ENCODE results near the gene DUSP6. TPM values are rescaled to one million over a fixed set of nuclear protein-coding genes. Genes with fewer than 3 reads are reported as not detected.
A peak's percentile ranks its signal among the peaks of the same experiment; 100 is the strongest.

DUSP6 gene
- total RNA-seq, 2 experiments from 2014 or later: 24.8 to 26.1 TPM

DNA sequence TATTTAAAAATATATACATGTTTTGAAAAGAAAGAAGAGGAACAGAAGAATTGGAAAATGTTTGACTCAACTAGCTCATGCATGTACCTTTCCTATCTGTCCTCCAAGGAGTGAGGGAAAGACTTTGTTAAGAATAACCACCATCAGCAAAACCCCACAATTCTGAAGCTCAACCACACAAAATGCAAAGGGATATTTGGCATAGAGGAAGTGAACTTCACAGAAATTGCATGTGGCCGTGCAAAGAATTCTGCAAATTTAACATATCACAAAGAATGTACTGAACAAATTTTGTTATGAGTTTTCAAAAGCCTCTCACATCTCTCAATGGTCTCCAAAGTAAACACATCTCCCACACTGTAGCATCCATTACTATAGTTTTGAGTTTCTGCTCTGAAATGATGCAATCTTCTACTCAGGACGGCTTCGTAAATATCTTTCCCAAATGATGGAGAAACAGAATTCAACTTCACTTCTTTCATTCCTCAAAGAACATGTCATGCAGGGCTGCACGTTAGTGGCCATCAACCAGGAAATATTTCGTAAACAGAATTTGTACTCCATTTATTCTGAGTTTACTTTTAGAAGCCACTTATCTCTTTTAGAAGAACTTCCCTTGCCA, 17.6 kb downstream of the DUSP6 start:
- no peak for DNase-seq
- Mint-ChIP-seq H3K4me3 (no peak overlapping the region), H3K36me3 (ENCODE audit: low read depth) (no peaks in the 10 kb centered on the region), H3K27ac (no peak overlapping the region), H3K9me3 (peaks cover 9% of the 10 kb centered on the region), H3K27me3 (ENCODE audit: low read depth) (no peaks in the 10 kb centered on the region), H3K4me1 (ENCODE audit: low read depth) (peaks cover 15% of the 10 kb centered on the region)
- intact Hi-C loops (cut with micrococcal nuclease): no loop called here
- CTCF ChIA-PET: no interaction called here

DNA sequence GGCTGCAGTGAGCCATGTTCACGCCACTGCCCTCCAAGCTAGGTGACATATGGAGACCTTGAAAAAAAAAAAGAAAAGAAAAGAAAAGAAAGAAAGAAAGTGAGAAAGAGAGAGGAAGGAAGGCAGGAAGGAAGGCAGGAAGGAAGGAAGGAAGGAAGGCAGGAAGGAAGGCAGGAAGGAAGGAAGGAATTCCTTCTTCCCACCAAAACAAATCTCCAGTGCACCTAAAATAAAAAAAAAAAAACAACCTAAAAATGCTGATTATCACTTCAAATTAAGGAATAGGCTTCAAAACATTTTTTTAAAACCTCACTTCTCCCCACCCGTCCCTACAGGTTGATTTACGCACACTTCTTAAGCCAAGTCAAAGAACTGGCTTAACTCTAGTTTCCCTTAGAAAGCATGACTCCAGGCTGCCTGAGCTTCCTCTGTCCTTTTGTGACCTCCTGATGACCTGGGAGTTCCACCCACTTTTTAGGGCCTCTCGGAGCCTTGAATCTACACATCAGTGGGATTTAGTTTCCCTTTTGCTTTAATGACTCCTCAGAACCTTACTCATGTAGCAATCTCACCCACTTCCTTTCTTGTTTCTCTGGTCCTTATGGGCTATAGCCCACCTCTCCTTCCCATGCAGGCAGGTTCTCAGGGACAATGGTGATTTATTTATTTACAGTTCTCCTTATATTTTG, 18.6 kb downstream of the DUSP6 start:
- Mint-ChIP-seq H3K4me1 (ENCODE audit: low read depth) (peaks cover 15% of the 10 kb centered on the region), H3K27me3 (ENCODE audit: low read depth) (no peaks in the 10 kb centered on the region), H3K27ac (peak overlapping the region; percentile 66), H3K36me3 (ENCODE audit: low read depth) (no peaks in the 10 kb centered on the region), H3K9me3 (peaks cover 9% of the 10 kb centered on the region), H3K4me3 (no peak overlapping the region)
- peak; percentile 47 for DNase-seq
- CTCF ChIA-PET: no interaction called here
- intact Hi-C loops (cut with micrococcal nuclease): no loop called here

DNA sequence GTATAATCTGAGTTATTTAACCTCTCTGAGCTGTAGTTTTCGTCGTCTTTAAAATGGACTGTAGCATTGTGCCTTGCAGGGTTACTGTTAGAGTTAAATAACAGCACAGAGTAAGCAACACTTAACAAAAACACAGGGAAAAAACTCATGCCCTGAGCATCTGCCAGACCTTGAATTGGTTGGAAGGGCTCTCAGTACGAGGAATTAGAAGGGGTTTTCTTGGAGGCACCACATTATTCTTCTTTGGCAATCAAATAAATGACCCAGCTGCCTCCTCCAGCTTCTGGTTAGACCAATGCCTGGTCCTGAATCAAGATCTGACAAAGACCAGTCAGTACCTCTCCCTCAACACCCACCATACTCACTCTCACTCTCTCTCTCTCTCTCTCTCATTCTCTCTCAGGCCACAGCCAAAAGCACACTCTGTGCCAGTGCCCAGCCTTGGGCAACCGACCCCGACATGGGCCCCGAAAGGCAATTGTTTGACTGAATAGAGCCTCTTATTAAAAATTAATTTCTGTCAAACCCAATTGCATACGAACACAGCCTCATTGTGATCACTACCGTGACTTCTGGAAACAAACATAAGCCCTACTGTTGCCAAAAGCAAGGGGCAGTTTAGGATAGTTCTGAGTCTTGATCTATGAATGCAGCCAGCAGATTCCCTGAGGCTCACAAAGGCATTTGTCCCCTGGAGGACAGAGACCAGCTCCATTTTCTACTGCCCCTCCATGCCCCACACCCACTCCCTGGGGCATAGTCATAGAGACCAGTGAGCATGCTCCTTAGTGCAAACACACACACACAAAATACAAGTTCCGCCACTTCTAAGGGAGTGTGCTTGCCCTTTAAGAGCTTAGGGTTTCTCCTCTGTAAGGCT, 23.9 kb downstream of the DUSP6 start:
- Mint-ChIP-seq H3K9me3 (peaks cover 9% of the 10 kb centered on the region), H3K4me1 (ENCODE audit: low read depth) (peaks cover 11% of the 10 kb centered on the region), H3K4me3 (no peak overlapping the region), H3K36me3 (ENCODE audit: low read depth) (no peaks in the 10 kb centered on the region), H3K27ac (no peak overlapping the region), H3K27me3 (ENCODE audit: low read depth) (no peaks in the 10 kb centered on the region)
- CTCF ChIA-PET: no interaction called here
- intact Hi-C loops (cut with micrococcal nuclease): no loop called here
- no peak for DNase-seq

DNA sequence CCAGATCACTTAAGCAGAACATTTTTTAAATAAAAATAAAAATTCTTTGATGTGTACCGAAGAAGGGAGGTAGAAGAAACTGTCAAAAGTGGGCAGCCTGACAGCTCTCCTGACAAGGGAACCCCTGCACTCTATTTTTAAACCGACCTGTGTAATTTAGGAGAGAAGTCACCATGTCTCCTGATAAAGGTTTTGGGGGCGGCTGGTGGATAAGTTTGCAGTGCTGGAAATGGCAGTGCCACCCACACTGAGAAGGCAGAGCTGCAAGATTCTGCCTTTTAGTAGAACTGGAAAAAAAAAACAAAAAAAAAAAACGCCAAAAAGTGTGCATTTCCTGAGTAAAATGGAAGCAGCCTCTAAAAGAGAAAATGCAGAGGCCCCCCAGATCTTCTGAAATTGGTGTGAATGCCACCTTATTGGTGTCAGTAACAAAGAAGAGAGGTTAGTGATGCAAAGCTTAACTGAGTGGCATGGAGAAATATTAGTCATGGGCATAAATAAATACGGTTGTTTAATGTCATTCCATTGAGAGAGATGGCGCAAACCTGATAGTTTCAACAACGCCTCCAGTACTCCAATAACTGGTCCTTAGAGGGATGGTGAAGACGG, 24.7 kb downstream of the DUSP6 start:
- peaks cover 9% of the 10 kb centered on the region for H3K9me3 Mint-ChIP-seq
- no peak overlapping the region for H3K4me3 Mint-ChIP-seq
- no peak for DNase-seq
- H3K27ac Mint-ChIP-seq: no peak overlapping the region
- peaks cover 4% of the 10 kb centered on the region for H3K4me1 Mint-ChIP-seq (ENCODE audit: low read depth)
- H3K36me3 Mint-ChIP-seq (ENCODE audit: low read depth): no peaks in the 10 kb centered on the region
- intact Hi-C loops (cut with micrococcal nuclease): no loop called here
- CTCF ChIA-PET: no interaction called here
- H3K27me3 Mint-ChIP-seq (ENCODE audit: low read depth): no peaks in the 10 kb centered on the region

DNA sequence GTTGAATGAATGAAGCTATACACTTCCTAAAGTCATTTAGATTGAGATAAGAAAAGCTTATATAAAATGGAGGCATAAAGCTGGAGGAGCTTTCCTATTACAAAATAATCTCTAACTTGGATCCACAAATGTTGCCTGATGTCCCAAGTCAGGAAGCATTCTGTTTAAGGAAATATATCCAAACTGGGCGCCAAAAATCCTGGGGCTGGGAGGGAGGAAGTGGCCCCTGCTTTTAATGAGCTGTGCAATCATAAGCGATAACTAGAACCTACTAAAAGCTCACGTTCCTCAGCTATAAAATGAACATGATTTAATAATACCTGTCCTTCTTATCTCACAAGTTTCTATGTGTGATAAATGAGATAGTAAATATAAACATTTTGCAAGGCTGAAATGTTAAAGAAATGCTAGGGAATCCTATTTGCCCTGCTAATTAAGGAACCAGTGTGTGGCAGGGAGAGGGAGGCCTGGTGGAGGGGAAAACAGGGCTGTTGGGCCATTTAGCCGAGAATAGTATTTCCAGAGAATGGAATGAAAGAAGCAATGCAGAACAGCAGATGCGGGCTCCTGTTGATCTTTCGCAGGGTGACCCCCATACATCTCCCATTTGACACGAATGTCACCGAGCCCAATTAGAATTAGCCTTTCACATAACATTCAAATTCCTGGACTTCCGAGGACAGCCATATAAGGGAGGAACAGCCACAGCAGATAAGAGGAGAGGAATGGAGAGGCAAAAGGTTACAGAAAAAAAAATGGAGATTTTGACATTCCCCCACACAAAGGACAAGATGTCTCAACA, 25.9 kb downstream of the DUSP6 start:
- peaks cover 9% of the 10 kb centered on the region for H3K9me3 Mint-ChIP-seq
- H3K36me3 Mint-ChIP-seq (ENCODE audit: low read depth): no peaks in the 10 kb centered on the region
- no peak overlapping the region for H3K27ac Mint-ChIP-seq
- intact Hi-C loops (cut with micrococcal nuclease): no loop called here
- no peak for DNase-seq
- H3K4me1 Mint-ChIP-seq (ENCODE audit: low read depth): peaks cover 4% of the 10 kb centered on the region
- no peak overlapping the region for H3K4me3 Mint-ChIP-seq
- H3K27me3 Mint-ChIP-seq (ENCODE audit: low read depth): no peaks in the 10 kb centered on the region
- CTCF ChIA-PET: interaction anchor here (0.8 kb wide), 1 partner anchor 101 kb away, joined by 3 read pairs; no protein-coding TSS in a partner anchor

DNA sequence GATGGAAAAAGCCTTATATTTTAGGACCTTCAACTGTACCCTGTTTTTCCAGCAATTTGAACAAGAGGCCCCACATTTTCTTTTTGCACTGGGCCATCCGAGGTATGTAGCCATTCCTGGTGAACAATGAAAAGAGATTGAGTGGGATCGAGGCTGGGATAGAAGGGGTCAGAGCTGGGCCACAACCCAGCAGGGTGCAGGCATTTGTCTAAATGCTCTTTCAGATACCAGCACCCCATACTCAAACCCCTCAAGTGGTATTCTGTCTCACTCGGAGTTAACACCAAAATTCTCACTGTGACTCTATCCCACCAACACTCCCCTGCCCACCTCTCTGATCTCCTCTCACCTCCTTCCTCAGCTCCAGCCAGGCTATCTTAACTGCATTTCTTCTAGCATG, 26.8 kb downstream of the DUSP6 start:
- Mint-ChIP-seq H3K9me3 (peaks cover 1% of the 10 kb centered on the region), H3K4me3 (no peak overlapping the region), H3K4me1 (ENCODE audit: low read depth) (peaks cover 4% of the 10 kb centered on the region), H3K27me3 (ENCODE audit: low read depth) (no peaks in the 10 kb centered on the region), H3K27ac (no peak overlapping the region), H3K36me3 (ENCODE audit: low read depth) (no peaks in the 10 kb centered on the region)
- CTCF ChIA-PET: no interaction called here
- DNase-seq: no peak
- intact Hi-C loops (cut with micrococcal nuclease): no loop called here

DNA sequence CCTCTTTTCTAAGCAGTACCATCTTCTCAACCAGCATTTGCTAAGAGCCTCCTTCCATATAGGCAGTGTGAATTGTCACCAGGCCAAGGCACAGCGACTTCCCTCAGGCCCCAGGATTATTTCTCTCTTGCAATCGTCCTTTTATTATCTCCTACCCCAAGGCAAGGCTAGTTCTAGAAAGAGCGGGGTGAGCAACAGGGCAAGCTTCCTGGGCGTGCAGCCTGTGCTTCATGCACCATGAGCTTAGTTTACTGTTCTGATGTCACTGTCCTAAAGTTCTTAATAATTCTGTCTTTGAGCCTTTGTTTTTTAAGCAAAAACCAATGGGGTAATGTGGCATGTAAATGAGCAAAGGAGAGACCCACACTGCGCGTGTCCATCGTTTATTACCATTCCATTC, 27.9 kb downstream of the DUSP6 start:
- no peak for DNase-seq
- Mint-ChIP-seq H3K36me3 (ENCODE audit: low read depth) (no peaks in the 10 kb centered on the region), H3K4me1 (ENCODE audit: low read depth) (peaks cover 4% of the 10 kb centered on the region), H3K27me3 (ENCODE audit: low read depth) (no peaks in the 10 kb centered on the region), H3K9me3 (no peaks in the 10 kb centered on the region), H3K4me3 (no peak overlapping the region), H3K27ac (no peak overlapping the region)
- CTCF ChIA-PET: no interaction called here
- intact Hi-C loops (cut with micrococcal nuclease): no loop called here

DNA sequence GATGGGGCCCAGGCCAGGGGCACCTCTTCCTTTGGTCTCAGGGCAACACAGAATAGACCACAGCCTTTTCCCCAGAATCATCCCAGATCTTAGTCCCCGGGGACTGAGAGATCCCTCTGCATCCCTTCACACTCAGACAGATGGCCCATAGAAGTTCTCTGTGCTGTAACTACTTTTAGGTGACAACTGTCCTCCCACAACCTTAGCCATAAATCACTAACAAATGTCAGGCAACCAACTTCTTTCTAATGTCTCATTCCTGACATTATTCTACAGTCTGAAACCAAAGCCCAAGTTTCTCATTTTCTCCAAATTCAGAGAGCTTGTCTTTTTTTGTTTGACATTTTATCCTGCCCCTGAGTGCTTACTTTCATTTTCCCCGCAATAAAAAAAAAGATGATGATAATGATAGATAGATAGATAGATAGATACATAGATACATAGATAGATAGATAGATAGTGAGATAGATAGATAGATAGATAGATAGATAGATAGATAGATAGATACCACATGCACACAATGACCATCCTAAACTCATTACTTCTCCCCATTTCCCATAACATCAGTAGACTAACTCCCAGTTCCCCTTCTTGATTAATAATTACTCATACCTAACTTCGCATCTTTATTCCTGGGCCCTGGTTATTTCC, 28.6 kb downstream of the DUSP6 start:
- Mint-ChIP-seq H3K4me3 (no peak overlapping the region), H3K27me3 (ENCODE audit: low read depth) (no peaks in the 10 kb centered on the region), H3K4me1 (ENCODE audit: low read depth) (peaks cover 4% of the 10 kb centered on the region), H3K9me3 (no peaks in the 10 kb centered on the region), H3K36me3 (ENCODE audit: low read depth) (no peaks in the 10 kb centered on the region), H3K27ac (no peak overlapping the region)
- CTCF ChIA-PET: no interaction called here
- intact Hi-C loops (cut with micrococcal nuclease): no loop called here
- no peak for DNase-seq

DNA sequence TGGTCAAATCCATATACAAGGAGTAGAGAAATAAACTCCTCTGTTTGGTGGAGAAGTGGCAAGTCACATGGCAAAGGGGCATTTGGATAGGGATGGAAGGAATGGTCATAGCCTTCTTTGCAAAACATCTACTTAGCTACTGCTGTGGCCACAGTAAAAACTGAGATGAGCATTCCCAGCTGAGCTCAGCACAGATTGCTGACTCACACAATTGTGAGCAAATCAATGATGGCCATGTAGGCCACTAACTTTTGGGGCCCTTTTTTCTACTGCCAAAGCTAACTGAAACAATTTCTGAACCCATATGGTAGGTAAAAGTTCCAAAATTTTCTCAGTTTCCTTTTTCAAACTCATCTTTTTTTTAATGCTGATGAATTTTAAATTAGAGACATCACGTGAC, 31.6 kb downstream of the DUSP6 start:
- Mint-ChIP-seq H3K9me3 (no peaks in the 10 kb centered on the region), H3K4me1 (ENCODE audit: low read depth) (peaks cover 12% of the 10 kb centered on the region), H3K27ac (no peak overlapping the region), H3K4me3 (no peak overlapping the region), H3K27me3 (ENCODE audit: low read depth) (no peaks in the 10 kb centered on the region), H3K36me3 (ENCODE audit: low read depth) (no peaks in the 10 kb centered on the region)
- intact Hi-C loops (cut with micrococcal nuclease): no loop called here
- no peak for DNase-seq
- CTCF ChIA-PET: no interaction called here

DNA sequence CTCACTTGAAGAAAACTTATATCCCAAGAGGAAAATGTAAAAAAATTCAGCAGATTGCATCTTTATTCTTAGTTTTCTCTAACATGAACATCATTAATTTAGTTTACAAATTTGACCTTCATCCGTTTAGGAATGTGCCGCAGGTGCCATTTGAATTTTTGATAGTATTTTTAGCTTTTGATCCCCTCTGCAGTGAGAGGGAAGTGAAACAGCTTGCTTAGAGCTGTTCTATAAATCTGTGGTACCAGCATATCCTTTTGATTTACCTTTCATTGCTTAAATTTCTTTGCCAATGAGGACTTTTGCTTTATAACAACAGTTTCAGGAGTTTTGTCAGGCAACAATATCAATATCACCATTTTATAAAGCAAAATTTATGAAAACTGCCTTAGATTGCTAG, 32.7 kb downstream of the DUSP6 start:
- peaks cover 12% of the 10 kb centered on the region for H3K4me1 Mint-ChIP-seq (ENCODE audit: low read depth)
- CTCF ChIA-PET: interaction anchor here (0.7 kb wide), 1 partner anchor 1003 kb away, joined by 3 read pairs; no protein-coding TSS in a partner anchor

DNA sequence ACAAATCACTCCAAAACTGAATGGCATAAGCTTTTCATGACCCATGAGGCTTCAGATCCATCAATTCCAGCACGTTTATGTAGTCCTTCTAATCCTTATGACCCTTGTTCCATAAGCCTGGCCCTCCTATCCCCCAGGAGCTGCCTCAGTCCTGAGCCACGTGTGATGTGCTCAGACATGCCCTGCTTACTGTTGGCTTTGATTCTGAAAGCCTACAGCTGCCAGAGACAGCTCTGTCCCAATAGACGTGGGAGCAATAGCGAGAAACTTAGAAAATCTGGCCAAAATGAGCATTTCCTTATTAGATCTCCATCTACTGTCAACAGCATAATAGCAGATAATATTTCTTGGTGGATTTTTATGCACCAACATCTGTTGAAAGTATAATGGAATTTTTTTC, 33.2 kb downstream of the DUSP6 start:
- CTCF ChIA-PET: interaction anchor here (0.7 kb wide), 1 partner anchor 1003 kb away, joined by 3 read pairs; no protein-coding TSS in a partner anchor
- H3K27me3 Mint-ChIP-seq (ENCODE audit: low read depth): no peaks in the 10 kb centered on the region
- peaks cover 12% of the 10 kb centered on the region for H3K4me1 Mint-ChIP-seq (ENCODE audit: low read depth)
- no peaks in the 10 kb centered on the region for H3K9me3 Mint-ChIP-seq
- no peaks in the 10 kb centered on the region for H3K36me3 Mint-ChIP-seq (ENCODE audit: low read depth)
- no peak overlapping the region for H3K4me3 Mint-ChIP-seq
- H3K27ac Mint-ChIP-seq: no peak overlapping the region
- intact Hi-C loops (cut with micrococcal nuclease): no loop called here
- DNase-seq: no peak

More for the DNA sequence above, 32.7 kb downstream of the DUSP6 start:
- Mint-ChIP-seq H3K36me3 (ENCODE audit: low read depth) (no peaks in the 10 kb centered on the region), H3K9me3 (no peaks in the 10 kb centered on the region), H3K27ac (no peak overlapping the region), H3K4me3 (no peak overlapping the region), H3K27me3 (ENCODE audit: low read depth) (no peaks in the 10 kb centered on the region)
- intact Hi-C loops (cut with micrococcal nuclease): no loop called here
- no peak for DNase-seq
